ENCODE measurements around the gene VSTM2B.

The VSTM2B gene

DNA sequence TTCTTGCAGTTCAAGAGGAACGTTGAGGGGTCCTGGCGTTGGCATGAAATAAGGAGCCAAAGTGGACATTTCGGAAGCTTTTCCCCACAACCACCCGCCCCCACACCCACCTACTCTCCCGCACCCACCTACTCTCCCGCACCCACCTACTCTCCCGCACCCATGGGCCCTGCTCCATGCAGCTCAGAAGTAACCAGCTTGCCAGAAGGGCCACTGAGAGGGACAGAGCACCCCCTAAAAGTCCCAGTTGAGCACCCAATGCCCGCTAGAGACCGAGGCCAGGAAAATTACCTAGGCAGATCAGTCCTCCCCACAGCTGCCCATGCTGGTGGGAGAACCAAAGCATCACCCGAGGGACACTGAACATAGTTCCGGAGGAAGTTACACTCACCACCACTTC, 11.8 kb downstream of the VSTM2B start:
- H4K20me1 ChIP-seq (ENCODE audit: insufficient read depth, low read length) = no peaks in the 10 kb centered on the region
- no peaks in the 10 kb centered on the region for H3K9me3 ChIP-seq (ENCODE audit: low read length)
- H3K4me2 ChIP-seq (ENCODE audit: low read length) = no peak overlapping the region
- H3K79me2 ChIP-seq (ENCODE audit: insufficient read depth, low read length) = no peaks in the 10 kb centered on the region
- H3K27me3 ChIP-seq (ENCODE audit: insufficient read depth, low read length) = no peaks in the 10 kb centered on the region
- H3F3A ChIP-seq (ENCODE audit: insufficient read depth, low read length) = no peaks in the 10 kb centered on the region
- no peak overlapping the region for H3K9ac ChIP-seq (ENCODE audit: low read length)
- no peak overlapping the region for H3K4me3 ChIP-seq (ENCODE audit: low read depth, low read length, poor library complexity, severe bottlenecking)
- no peaks in the 10 kb centered on the region for H3K36me3 ChIP-seq (ENCODE audit: insufficient read depth, low read length)
- TF ChIP-seq EZH2 (IDR thresholded peaks at IDR 0.05; ENCODE audit: borderline replicate concordance, low read length) = no peak
- TF ChIP-seq, protein P1, sequence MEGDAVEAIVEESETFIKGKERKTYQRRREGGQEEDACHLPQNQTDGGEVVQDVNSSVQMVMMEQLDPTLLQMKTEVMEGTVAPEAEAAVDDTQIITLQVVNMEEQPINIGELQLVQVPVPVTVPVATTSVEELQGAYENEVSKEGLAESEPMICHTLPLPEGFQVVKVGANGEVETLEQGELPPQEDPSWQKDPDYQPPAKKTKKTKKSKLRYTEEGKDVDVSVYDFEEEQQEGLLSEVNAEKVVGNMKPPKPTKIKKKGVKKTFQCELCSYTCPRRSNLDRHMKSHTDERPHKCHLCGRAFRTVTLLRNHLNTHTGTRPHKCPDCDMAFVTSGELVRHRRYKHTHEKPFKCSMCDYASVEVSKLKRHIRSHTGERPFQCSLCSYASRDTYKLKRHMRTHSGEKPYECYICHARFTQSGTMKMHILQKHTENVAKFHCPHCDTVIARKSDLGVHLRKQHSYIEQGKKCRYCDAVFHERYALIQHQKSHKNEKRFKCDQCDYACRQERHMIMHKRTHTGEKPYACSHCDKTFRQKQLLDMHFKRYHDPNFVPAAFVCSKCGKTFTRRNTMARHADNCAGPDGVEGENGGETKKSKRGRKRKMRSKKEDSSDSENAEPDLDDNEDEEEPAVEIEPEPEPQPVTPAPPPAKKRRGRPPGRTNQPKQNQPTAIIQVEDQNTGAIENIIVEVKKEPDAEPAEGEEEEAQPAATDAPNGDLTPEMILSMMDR (IDR thresholded peaks at IDR 0.05; ENCODE audit: low read length) = no peak
- H3K4me1 ChIP-seq (ENCODE audit: insufficient read depth, low read length, severe bottlenecking) = no peaks in the 10 kb centered on the region
- H3K9me2 ChIP-seq (ENCODE audit: low read depth, low read length) = no peaks in the 10 kb centered on the region
- no peak overlapping the region for H3K27ac ChIP-seq (ENCODE audit: low read depth, low read length, poor library complexity, severe bottlenecking)
- H2AFZ ChIP-seq (ENCODE audit: low read length) = no peak overlapping the region

DNA sequence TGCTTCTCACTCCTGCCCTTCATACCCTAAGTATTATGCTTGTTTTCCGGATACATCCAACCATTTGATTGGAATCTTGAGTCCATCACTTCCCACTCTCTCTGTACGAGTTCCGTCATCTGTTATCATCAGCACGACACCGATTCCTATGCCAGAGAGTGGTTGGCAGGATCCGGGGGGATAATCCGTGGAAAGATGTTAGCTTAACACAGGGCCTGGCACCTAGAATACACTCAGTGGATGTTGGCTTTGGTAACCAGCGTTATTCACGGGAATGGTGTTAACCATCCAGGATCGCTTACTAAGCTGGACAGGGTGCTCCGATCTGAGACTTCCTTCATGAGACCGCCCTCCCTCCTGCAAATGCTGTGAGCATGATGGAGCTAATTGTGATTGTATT, 12.4 kb downstream of the VSTM2B start:
- TF ChIP-seq, protein P1 (IDR thresholded peaks at IDR 0.05; ENCODE audit: low read length) = no peak
- no peak for TF ChIP-seq EZH2 (IDR thresholded peaks at IDR 0.05; ENCODE audit: borderline replicate concordance, low read length)

DNA sequence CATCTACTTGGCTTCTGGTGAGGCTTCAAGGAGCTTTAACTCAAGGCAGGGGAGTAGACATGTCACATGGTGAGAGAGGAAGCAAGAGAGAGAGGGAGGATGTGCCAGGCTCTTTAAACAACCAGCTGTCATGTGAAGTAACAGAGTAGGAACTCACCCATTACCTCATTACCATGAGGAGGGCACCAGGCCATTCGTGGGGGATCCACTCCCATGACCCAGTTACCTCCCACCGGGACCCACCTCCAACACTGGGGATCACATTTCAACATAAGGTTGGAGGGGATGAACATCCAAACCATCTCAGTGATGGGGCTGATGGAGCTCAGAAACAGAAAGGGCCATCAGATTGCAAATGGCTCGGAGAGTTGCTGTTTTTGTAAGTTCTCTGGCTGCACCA, 12.9 kb downstream of the VSTM2B start:
- no peaks in the 10 kb centered on the region for H3K4me1 ChIP-seq (ENCODE audit: insufficient read depth, low read length, severe bottlenecking)
- no peak overlapping the region for H2AFZ ChIP-seq (ENCODE audit: low read length)
- H3K9me3 ChIP-seq (ENCODE audit: low read length) = no peaks in the 10 kb centered on the region
- no peak overlapping the region for H3K9ac ChIP-seq (ENCODE audit: low read length)
- H3K27ac ChIP-seq (ENCODE audit: low read depth, low read length, poor library complexity, severe bottlenecking) = no peak overlapping the region
- no peaks in the 10 kb centered on the region for H3K9me2 ChIP-seq (ENCODE audit: low read depth, low read length)
- H3K27me3 ChIP-seq (ENCODE audit: insufficient read depth, low read length) = no peaks in the 10 kb centered on the region
- TF ChIP-seq, protein P1 (IDR thresholded peaks at IDR 0.05; ENCODE audit: low read length) = no peak
- TF ChIP-seq EZH2 (IDR thresholded peaks at IDR 0.05; ENCODE audit: borderline replicate concordance, low read length) = no peak
- H3K4me2 ChIP-seq (ENCODE audit: low read length) = no peak overlapping the region
- no peaks in the 10 kb centered on the region for H4K20me1 ChIP-seq (ENCODE audit: insufficient read depth, low read length)
- H3K4me3 ChIP-seq (ENCODE audit: low read depth, low read length, poor library complexity, severe bottlenecking) = no peak overlapping the region
- H3F3A ChIP-seq (ENCODE audit: insufficient read depth, low read length) = no peaks in the 10 kb centered on the region
- no peaks in the 10 kb centered on the region for H3K36me3 ChIP-seq (ENCODE audit: insufficient read depth, low read length)
- H3K79me2 ChIP-seq (ENCODE audit: insufficient read depth, low read length) = no peaks in the 10 kb centered on the region

More for the DNA sequence above, 12.4 kb downstream of the VSTM2B start:
- Histone ChIP-seq H3K9ac (ENCODE audit: low read length) (no peak overlapping the region), H2AFZ (ENCODE audit: low read length) (no peak overlapping the region), H3K27ac (ENCODE audit: low read depth, low read length, poor library complexity, severe bottlenecking) (no peak overlapping the region), H3K4me3 (ENCODE audit: low read depth, low read length, poor library complexity, severe bottlenecking) (no peak overlapping the region), H3F3A (ENCODE audit: insufficient read depth, low read length) (no peaks in the 10 kb centered on the region), H3K27me3 (ENCODE audit: insufficient read depth, low read length) (no peaks in the 10 kb centered on the region), H4K20me1 (ENCODE audit: insufficient read depth, low read length) (no peaks in the 10 kb centered on the region), H3K4me2 (ENCODE audit: low read length) (no peak overlapping the region), H3K79me2 (ENCODE audit: insufficient read depth, low read length) (no peaks in the 10 kb centered on the region), H3K9me3 (ENCODE audit: low read length) (no peaks in the 10 kb centered on the region), H3K4me1 (ENCODE audit: insufficient read depth, low read length, severe bottlenecking) (no peaks in the 10 kb centered on the region), H3K9me2 (ENCODE audit: low read depth, low read length) (no peaks in the 10 kb centered on the region), H3K36me3 (ENCODE audit: insufficient read depth, low read length) (no peaks in the 10 kb centered on the region)

All from OCI-LY1 (cell line).